Panc1 (cell line): Measurements from ENCODE around the gene CLDN16. TPM values are rescaled to one million over a fixed set of nuclear protein-coding genes. Genes with fewer than 3 reads are reported as not detected.

Experiments
- ATAC-seq: fragments of 200-7000 bp; cut with Tn5 transposase; 2 replicates; pipeline ENCODE4 v1.9.1; 2020; ENCODE audit warnings: mild to moderate bottlenecking, moderate library complexity
- BruUV-seq: library from RNA; stranded (reverse); fragments of 400-500 nt; replicated peaks from 2 replicates; lab custom pipeline; 2021; lab: Mats Ljungman, UMichigan
- CTCF ChIA-PET: fragments of 300-600 bp; sonication (Branson Sonifier 250); formaldehyde crosslinking; loops from one replicate; lab custom pipeline; 2022; ENCODE audit warnings: antibody characterized with exemption; lab: Charles Lee
- POLR2A ChIA-PET: fragments of 300-600 bp; sonication (Branson Sonifier 250); formaldehyde crosslinking; loops from one replicate; lab custom pipeline; 2022; ENCODE audit warnings: antibody characterized with exemption; lab: Charles Lee
- DNase-seq: peaks from one replicate; pipeline ENCODE4 v3.0.0-alpha.2; 2010; ENCODE audit warnings: low read depth, low spot score
- H3K27ac ChIP-seq: 2 replicates; pipeline ENCODE4 v1.5.1; 2011; ENCODE audit warnings: mild to moderate bottlenecking, low read length, inconsistent platforms
- H3K27me3 ChIP-seq: fragments of 200-500 bp; sonication (Bioruptor generic); 2 replicates; pipeline ENCODE4 v1.6.0; 2014; ENCODE audit warnings: low read length, inconsistent platforms; ENCODE audit not compliant: control insufficient read depth, insufficient read depth
- H3K36me3 ChIP-seq: fragments of 200-500 bp; sonication (Bioruptor generic); 2 replicates; pipeline ENCODE4 v1.5.1; 2014; ENCODE audit warnings: inconsistent platforms, mild to moderate bottlenecking, low read length, moderate library complexity; ENCODE audit not compliant: control insufficient read depth, insufficient read depth
- H3K4me1 ChIP-seq: 2 replicates; pipeline ENCODE4 v1.5.1; 2011; ENCODE audit warnings: inconsistent platforms, mild to moderate bottlenecking, low read length, moderate library complexity; ENCODE audit not compliant: control insufficient read depth, insufficient read depth
- H3K4me3 ChIP-seq, 2 experiments: 2 replicates each; pipeline ENCODE4 v1.5.1; 2011 to 2012; ENCODE audit warnings: low read depth in 2 of 2, low read length in 2 of 2, mild to moderate bottlenecking in 2 of 2, inconsistent platforms in 1 of 2, moderate library complexity in 1 of 2
- H3K9me3 ChIP-seq: fragments of 200-500 bp; sonication (Bioruptor generic); 2 replicates; pipeline ENCODE4 v1.5.1; 2014; ENCODE audit warnings: low read depth, mild to moderate bottlenecking, inconsistent platforms, low read length, moderate library complexity; ENCODE audit not compliant: control insufficient read depth, insufficient read depth
- POLR2AphosphoS5 ChIP-seq: IDR thresholded peaks from 2 replicates; pipeline ENCODE4 v1.6.1; 2012; ENCODE audit warnings: mild to moderate bottlenecking, low read depth, low read length, moderate library complexity
- SIN3A ChIP-seq: IDR thresholded peaks from 2 replicates; pipeline ENCODE4 v1.6.1; 2012; ENCODE audit warnings: low read depth, mild to moderate bottlenecking, low read length, moderate library complexity, borderline replicate concordance; ENCODE audit not compliant: insufficient read depth
- TCF7L2 ChIP-seq: IDR thresholded peaks from 2 replicates; pipeline ENCODE4 v1.6.1; 2011; ENCODE audit warnings: mild to moderate bottlenecking, low read depth, low read length, inconsistent platforms
- in situ Hi-C: cut with HindIII; loops from 2 replicates; pipeline ENCODE4 v1.10.0; 2016; ENCODE audit warnings: low sequenced_read_pairs, low pct_unique_long_range_greater_than_20kb
- intact Hi-C: fragments of 100-400 bp; cut with micrococcal nuclease; formaldehyde crosslinking; loops from one replicate; pipeline ENCODE4 v1.10.0; 2022; ENCODE audit not compliant: unreplicated experiment
- total RNA-seq: library from RNA; stranded (reverse); gene quantifications from one replicate; pipeline ENCODE4 v1.2.1, GENCODE V29; 2021; ENCODE audit not compliant: unreplicated experiment
- TF ChIP-seq, protein P1 (sequence below), 2 experiments: IDR thresholded peaks; 2 replicates each; pipeline ENCODE4 v1.6.1; 2011 to 2012; ENCODE audit warnings: low read depth in 2 of 2, control low read depth in 1 of 2, low read length in 1 of 2, mild to moderate bottlenecking in 1 of 2, moderate library complexity in 1 of 2; ENCODE audit not compliant: insufficient read depth in 1 of 2
- TF ChIP-seq, protein P2 (sequence below): fragments of 450-650 bp; IDR thresholded peaks from 2 replicates; pipeline ENCODE4 v1.5.1; 2017; ENCODE audit warnings: mild to moderate bottlenecking

The CLDN16 gene
- total RNA-seq, 1 experiment from 2014 or later = not detected

DNA sequence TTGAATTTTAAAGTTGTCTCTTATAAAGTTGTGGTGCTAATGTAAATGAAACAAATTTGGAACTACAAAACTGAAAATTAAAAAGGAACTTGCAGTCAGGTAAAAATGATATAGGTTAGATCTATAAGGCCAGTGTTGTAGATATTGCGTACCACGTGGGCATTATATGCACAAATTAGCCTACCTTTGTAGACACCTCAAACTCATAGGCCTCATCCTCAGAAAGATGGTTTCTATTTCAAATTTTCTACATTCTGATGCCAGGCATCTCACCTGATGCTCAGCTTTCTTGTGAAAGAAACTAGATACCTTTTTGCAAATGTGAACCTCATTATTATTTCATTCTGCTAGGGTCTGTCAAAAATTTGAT, 36.1 kb downstream of the CLDN16 start:
- in situ Hi-C loops = no loop called here
- CTCF ChIA-PET = interaction anchor here (0.6 to 1.6 kb wide), 14 partner anchors 37 to 719 kb away, joined by 3 to 9 read pairs (median 4); partner anchors contain the start of gene CLDN1
- Histone ChIP-seq H3K4me1 (peaks cover 4% of the 10 kb centered on the region; the same call in 1 of the 2 replicates), H3K27me3 (no peaks in the 10 kb centered on the region), H3K9me3 (no peaks in the 10 kb centered on the region), H3K4me3 (no peak overlapping the region), H3K36me3 (no peaks in the 10 kb centered on the region), H3K27ac (no peak overlapping the region)
- DNase-seq (no peak), ATAC-seq (peak; percentile 72)
- intact Hi-C loops = loop anchor here (5.0 kb wide), 3 partner anchors 102 to 462 kb away; partner anchors contain the start of gene CLDN1
- TF ChIP-seq, protein P1, sequence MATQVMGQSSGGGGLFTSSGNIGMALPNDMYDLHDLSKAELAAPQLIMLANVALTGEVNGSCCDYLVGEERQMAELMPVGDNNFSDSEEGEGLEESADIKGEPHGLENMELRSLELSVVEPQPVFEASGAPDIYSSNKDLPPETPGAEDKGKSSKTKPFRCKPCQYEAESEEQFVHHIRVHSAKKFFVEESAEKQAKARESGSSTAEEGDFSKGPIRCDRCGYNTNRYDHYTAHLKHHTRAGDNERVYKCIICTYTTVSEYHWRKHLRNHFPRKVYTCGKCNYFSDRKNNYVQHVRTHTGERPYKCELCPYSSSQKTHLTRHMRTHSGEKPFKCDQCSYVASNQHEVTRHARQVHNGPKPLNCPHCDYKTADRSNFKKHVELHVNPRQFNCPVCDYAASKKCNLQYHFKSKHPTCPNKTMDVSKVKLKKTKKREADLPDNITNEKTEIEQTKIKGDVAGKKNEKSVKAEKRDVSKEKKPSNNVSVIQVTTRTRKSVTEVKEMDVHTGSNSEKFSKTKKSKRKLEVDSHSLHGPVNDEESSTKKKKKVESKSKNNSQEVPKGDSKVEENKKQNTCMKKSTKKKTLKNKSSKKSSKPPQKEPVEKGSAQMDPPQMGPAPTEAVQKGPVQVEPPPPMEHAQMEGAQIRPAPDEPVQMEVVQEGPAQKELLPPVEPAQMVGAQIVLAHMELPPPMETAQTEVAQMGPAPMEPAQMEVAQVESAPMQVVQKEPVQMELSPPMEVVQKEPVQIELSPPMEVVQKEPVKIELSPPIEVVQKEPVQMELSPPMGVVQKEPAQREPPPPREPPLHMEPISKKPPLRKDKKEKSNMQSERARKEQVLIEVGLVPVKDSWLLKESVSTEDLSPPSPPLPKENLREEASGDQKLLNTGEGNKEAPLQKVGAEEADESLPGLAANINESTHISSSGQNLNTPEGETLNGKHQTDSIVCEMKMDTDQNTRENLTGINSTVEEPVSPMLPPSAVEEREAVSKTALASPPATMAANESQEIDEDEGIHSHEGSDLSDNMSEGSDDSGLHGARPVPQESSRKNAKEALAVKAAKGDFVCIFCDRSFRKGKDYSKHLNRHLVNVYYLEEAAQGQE (IDR thresholded peaks at IDR 0.05; ENCODE audit: insufficient read depth in 1 of 2, low read depth in 2 of 2, low read length in 1 of 2) = no peak
- no peak for TF ChIP-seq SIN3A
- no peak for TF ChIP-seq POLR2AphosphoS5
- TF ChIP-seq, protein P2, sequence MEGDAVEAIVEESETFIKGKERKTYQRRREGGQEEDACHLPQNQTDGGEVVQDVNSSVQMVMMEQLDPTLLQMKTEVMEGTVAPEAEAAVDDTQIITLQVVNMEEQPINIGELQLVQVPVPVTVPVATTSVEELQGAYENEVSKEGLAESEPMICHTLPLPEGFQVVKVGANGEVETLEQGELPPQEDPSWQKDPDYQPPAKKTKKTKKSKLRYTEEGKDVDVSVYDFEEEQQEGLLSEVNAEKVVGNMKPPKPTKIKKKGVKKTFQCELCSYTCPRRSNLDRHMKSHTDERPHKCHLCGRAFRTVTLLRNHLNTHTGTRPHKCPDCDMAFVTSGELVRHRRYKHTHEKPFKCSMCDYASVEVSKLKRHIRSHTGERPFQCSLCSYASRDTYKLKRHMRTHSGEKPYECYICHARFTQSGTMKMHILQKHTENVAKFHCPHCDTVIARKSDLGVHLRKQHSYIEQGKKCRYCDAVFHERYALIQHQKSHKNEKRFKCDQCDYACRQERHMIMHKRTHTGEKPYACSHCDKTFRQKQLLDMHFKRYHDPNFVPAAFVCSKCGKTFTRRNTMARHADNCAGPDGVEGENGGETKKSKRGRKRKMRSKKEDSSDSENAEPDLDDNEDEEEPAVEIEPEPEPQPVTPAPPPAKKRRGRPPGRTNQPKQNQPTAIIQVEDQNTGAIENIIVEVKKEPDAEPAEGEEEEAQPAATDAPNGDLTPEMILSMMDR = no peak
- no peak for TF ChIP-seq TCF7L2
- POLR2A ChIA-PET = interaction anchor here (0.7 kb wide), 1 partner anchor 31 kb away, joined by 5 read pairs; no protein-coding TSS in a partner anchor
- BruUV-seq = no TSS peak

- intact Hi-C loops (loop anchor here (5.0 kb wide), 3 partner anchors 102 to 462 kb away; partner anchors contain the start of gene CLDN1), in situ Hi-C loops (no loop called here)
- no TSS peak for BruUV-seq
- H3K27me3 ChIP-seq = no peaks in the 10 kb centered on the region
- H3K27ac ChIP-seq = no peak overlapping the region
- DNase-seq = peak; percentile 93
- no peaks in the 10 kb centered on the region for H3K36me3 ChIP-seq
- no peaks in the 10 kb centered on the region for H3K9me3 ChIP-seq
- CTCF ChIA-PET = interaction anchor here (0.6 to 1.6 kb wide), 14 partner anchors 38 to 718 kb away, joined by 3 to 9 read pairs (median 4); partner anchors contain the start of gene CLDN1
- H3K4me3 ChIP-seq = peak overlapping the region; percentile 21 to 22
- H3K4me1 ChIP-seq = peaks cover 4% of the 10 kb centered on the region; the same call in 1 of the 2 replicates
- POLR2A ChIA-PET = interaction anchor here (0.7 kb wide), 1 partner anchor 32 kb away, joined by 5 read pairs; no protein-coding TSS in a partner anchor
- ATAC-seq = peak; percentile 96
- TF ChIP-seq SIN3A (no peak), TCF7L2 (0 out of 2 replicates have a peak, but pooled peaks have one; percentile 39)
- TF ChIP-seq, protein P2 = peak; percentile 82
Measured at GRCh38 chr3:190424478-190425439, 36.8 kb downstream of the CLDN16 start.
